ENCODE results near the gene PLA2G5.
A peak's percentile ranks its signal among the peaks of the same experiment; 100 is the strongest.

PLA2G5 gene

DNA sequence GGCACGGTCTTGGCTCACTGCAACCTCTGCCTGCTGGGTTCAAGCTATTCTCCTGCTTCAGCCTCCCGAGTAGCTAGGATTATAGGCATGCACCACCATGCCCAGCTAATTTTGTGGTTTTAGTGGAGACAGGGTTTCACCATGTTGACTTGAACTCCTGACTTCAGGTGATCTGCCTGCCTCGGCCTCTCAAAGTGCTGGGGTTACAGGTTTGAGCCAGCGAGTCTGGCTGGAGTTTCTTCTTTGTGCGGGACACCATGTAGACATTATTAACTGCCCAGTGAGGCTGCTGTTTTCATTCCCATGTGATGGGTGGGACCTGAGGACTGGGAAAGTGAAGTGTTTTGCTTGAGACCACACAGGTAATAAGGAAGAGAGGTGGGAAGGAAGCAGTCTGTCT is 23.3 kb downstream of the PLA2G5 start:
- no peak for DNase-seq

DNA sequence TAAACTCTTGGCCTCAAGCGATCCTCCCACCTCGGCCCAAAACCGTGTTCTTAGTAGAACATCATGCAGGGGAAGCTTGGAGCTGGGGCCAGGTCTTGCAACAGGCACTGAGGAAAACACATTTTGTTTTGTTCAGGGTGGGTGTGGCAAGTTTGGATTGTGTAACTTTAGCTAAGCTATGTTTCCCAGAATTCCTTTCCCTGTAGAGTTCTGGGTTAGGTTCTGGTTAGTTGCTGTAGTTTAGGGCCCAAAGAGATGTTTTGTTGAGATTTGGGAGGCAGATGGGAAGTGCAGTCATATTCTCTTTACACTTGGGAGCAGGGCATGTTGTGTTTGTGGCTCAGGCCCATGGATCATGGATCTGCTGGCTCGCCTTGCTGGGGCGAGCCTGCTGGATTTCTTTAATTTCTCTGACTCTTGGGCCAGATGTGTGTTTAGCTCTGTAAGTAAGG is 24.0 kb downstream of the PLA2G5 start:
- DNase-seq = no peak

DNA sequence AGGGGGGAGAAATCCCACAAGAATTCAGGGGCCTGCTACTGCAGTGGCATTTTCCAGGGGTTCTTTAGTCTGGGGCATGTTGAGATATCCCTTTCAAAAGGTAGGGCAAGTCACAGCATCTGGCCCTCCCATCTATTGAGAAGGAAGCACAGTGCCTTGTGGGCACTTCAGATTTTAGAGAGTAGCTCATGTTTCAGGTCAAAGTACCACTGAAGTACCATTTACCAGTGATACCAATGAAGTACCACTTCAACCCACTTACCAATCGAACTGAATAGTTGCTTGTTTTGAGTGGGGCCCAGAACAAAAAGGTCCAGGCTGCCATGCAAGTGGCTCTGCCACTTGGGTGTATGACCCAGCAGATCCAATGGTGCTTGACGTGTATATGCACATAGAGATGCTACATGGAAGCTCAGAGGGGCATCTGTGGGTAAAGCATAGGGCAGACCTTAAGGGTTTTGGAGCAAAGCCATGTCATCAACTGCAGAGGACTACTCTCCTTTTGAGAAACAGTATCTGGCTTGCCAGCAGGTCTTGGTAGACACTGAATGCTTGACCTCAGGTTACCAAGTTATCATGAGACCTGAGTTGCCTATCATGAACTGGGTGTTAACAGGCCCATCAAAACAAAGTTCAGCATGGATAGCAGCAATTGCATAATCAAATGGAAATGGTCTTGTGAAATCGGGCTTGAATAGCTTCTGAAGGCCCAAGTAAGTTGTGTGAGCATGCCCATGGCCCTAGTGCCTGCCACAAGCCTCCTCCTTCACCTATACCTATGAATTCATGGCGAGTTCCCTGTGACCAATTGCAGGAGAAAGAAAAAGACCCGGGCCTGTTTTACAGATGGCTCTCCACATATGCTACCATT is 25.8 kb downstream of the PLA2G5 start:
- no peak for DNase-seq

DNA sequence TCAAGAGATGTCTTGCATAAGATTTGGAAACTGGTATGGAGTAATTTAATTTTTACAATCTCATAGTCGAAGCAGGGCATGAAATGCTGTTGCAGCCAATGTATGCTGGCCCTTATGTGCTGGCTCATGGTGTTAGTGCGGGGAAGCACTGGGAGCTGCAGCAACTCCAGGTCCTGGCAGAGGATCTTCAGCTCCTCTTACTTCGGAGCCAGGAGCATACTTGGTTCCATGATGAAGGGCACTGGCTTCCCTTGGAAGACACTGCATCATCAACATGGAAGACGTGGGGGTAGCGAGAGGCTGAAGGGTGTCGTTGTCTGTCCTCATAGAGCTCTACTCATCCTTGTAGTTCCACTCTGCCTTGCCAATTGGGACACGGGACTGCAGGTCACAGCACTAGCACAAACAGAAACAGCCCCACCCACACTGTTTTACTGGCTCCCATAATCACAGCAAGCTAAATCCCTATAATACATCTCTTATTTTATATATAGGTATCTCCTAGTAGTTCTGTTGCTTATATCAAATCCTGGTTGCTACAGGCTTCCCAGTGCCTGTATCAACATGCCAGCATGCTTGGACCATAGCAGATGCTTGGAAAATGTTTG is 26.9 kb downstream of the PLA2G5 start:
- DNase-seq = no peak

DNA sequence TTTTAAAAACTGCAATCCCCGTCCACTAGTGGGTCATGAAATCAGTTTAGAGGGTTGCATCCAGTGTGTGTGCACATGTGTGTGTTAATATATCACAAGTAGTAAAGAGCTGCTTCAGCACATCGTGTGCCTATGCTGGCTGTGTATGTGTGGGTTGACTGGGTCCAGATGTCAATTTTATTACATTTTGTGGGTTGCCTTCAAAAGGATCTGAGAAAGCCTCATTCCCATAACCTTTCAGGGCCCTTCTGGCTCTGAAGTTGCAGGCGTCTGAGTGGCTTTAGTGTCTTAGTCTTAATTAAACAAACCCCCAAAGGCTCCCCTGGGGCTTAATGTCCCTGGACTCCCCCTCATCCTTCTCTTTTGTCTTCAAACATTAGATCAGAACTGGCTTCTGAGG is 29.5 kb downstream of the PLA2G5 start:
- DNase-seq = no peak

DNA sequence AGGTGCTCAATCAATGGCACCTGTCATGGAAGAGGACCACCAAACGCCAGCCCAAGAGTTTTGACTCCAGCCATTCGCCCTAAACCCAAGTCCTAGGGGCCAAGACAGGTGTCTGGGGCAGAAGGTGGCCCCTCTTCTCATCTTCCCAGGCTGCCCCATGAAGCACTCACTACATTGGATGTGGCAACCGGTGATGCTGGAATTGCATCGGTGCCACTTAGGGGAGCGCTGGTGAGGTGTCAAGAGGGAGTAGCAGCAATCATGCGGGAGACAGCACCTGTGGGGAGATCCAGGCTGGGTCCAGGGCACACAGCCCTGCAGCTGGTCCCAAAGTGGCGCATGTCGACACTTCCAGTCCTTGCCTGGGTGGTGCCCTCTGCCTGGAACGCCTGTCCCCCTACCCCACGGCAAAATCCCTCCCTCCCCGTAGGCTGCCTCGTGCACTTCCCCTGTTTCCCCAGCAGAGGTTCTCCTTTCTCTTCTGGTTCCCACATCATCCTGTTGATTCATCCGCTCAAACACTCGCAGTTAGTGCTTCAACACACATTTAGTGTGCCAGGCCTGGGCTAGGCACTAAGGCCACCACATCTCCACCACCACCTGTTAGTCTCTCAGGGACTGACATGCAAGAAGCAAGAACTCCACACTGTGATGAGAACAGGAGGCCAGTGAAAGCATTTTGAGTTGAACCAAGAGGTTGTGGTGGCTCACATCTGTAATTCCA is 30.8 kb downstream of the PLA2G5 start:
- peak in 1 of 2 experiments; percentile 21 for DNase-seq

DNA sequence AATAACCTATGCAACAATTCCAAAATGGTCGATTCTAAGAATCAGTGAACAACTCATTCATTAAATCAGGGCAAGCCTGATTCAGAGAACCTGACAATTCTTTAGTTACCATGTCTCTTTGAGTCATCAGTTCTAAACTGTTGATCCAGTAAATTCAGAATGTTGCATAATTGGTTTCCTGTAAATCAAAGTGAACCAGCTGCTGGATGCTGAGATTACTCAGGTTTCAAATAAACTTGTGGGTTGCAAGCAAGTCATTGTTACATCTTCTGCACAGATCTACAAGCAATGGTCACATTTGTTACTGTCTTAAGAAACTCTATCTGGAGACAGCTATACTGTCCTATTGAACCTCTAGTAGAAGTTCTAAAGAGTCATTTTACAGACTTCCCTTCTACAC is 32.9 kb downstream of the PLA2G5 start:
- no peak for DNase-seq

DNA sequence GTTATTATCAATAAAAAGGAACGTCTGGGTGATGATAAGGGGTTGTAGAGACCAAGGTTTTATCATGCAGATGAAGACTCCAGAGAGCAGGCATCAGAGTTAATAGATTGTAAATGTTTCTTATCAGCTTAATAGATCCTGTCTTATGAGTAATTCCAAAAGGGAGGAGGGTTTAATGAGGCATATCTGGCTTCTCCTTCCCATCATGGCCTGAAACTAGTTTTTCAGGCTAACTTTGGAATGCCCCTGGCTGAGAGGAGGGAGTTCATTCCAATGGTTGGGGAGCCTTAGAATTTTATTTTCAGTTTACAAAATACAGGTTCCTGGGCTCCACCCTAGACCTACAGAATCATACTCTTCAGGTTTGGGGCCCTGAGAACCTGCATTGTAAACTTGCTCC is 35.9 kb downstream of the PLA2G5 start:
- no peak for DNase-seq

DNA sequence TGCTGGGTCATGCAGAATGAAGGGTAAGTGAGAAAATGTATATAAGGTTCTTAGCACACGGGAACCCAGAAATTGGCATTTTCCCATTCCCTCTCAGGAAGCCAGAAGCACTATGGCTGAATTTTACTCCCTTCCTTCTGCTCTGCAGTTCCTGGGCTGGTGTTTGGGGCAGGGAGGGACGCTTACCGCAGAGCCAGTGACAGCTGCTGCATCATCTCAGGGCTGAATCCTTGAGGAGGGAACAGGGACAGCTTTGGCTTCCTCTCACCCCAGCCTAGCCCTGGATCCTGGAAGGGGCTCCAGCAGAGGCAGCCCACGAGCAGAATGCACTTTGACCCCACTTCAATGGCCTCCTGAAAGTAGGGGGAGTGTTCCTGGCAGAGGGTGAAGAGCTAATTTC is 37.4 kb downstream of the PLA2G5 start:
- no peak for DNase-seq

DNA sequence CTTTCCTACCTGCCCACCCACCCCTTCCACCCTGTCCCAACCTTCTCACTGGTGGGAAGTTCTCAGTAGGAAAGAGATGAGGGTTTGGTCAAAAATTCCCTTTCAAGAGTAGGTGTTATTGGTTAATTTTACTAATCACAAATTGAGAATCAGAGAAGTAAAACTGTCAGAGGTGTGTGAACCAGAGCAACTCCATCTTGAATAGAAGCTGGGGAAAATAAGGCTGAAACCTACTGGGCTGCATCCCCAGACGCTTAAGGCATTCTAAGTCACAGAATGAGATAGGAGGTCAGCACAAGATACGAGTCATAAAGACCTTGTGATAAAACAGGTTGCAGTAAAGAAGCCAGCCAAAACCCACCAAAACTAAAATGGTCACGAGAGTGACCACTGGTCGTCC is 37.8 kb downstream of the PLA2G5 start:
- DNase-seq = no peak

DNA sequence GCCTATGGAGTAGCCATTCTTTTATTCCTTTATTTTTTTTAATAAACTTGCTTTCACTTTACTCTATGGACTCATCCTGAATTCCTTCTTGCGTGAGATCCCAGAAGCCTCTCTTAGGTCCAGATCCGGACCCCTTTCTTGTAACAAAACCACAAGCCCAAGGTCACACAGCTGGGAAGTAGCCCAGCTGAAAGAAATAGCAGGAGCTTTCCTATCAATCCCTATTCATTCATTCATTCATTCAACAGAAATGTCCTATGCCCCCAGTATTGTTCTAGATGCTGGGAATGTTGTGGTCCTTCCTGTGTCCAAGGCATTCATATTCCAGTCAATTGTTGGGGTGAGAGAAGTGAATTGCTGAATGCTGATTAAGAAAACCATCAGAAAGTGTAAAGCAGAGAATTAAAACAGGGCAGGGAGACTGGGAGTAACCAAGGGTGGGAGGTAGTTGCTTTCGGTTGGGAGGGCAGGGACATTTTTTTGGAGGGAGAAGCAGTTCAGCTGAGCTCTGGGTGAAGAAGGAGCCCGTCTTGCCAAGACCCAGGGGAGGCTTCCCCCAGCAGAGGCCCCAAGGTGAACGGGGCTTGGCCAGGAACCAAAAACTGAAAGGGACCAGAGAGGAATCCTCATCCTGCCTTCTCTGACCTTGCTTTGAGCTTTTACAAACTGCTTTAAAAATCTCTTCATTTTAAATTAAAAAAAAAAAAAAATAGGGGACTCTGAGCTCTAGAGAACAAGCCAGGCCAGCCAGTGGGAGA is 38.6 kb downstream of the PLA2G5 start:
- no peak for DNase-seq

DNA sequence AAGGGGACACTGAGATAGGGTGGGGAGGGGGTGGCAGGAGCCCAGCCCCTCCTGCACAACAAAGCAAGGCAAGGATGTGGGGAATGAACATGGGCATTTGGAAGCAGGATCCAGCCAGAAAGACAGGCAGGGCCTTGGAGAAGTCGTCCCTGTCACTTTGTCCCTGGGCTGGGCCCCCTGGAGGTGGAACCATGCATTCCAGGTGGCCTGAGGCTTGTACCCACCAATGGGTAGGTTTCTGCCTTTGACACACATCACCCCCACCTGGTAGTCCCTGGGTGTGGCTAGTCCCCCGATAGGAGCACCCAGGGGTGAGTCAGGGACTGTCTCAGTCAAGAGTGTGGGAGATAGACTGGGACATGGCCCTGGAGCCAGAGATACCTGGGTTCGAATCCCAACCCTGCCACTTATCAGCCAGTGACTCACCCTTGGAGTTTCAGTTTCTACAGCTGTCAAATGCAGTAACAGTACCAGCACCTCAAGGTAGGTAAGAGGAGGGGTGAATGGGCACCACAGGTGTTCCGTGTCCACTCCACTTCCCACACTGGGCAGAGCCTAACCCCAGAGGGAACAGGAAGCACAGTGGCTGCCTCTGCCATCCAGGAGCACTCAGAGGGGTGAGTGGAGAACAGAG is 39.3 kb downstream of the PLA2G5 start:
- no peak for DNase-seq

DNA sequence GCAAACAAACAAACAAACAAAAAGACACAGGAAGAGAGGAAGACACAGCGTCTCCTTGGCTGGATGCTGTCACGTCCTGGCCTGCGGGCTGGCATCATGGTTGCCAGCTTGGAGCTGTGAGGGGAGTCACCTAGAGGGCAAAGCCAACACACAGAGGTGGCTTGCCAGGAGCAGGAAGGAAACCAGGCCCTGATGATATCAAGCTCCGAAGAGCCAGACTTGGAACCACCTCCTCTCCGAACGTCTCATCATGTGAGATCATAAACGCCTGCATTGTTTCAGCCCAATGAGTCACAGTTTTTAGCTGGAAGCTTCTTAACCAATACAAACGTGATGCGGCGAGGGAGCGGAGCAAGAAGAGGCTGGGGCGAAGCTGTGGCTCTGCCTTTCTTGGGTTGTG is 40.7 kb downstream of the PLA2G5 start:
- DNase-seq = no peak

DNA sequence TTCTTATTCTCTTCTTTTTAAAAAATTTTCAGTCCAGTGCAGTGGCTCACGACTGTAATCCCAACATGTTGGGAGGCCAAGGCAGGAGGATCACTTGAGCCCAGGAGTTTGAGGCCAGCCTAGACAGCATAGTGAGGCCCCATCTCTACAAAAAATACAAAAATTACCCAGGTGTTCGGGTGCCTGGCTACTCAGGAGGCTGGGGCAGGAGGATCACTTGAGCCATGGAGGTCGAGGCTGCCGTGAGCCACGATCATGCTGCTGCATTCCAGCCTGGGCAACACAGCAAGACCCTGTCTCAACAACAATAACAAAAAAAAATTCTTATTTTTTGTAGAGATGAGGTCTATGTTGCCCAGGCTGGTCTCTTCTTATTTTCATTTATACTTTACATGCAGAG is 41.5 kb downstream of the PLA2G5 start:
- no peak for DNase-seq

DNA sequence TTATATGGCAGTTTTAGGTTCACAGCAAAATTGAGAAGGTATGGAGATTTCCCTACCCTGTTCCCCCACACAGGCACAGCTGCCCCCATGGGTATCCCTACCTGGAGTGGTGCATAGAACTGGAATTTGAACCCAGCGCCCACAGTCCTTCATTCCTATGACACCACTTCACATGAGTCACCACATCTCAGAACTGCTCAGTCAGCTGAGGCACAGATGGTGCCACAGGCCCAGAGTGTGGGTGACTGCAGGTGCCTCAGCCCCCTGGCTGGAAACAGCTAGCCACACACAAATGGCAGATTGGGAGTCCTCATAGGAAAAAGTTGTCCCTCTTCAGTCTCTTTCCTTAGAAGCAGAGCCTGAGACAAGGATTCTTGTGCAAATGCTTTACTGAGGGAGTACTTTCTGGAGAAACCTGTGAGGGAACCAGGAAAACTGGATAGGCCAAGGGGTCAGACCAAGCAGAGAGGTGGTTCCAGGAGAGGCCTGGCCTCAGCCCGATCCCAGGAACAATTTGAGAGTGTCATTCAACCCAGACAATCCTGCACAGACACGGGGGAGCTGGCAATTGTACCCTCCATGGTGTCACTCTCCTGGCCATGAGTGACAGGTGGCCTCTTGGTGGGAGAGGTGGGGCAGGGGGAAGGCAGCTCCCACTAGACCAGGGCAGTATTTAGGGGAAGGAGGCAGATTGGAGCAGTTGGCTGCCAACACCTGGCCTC is 42.4 kb downstream of the PLA2G5 start:
- no peak for DNase-seq

DNA sequence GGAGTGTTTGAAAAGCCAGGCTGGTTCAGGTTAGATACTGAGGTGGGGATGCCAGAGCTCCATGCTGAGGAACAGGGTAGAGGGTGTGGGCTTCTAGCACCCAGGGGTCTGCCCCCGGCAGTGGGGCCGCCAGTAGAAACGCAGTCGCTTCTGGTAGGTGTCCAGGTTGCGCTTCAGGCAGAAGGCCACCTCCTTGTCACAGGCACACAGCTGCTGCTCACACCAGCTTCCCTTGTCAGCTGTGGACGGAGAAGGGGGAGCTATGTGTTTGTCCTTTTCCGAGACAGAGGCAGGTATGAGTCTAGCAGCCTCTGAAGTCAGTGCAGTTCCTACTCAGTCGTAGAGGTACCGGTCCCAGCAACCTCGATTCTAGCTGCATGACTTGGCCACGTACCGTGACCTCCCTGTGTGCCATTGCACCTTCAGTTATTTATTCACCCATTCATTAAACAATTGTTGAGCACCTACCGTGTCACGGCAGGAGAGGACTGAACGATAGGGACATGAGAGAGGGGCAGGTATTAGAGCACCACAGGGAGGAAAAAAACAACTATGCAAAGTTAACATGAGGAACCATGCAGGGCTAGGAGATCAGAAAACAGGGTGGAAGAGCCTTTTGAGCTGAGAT is 44.1 kb downstream of the PLA2G5 start:
- DNase-seq = no peak

DNA sequence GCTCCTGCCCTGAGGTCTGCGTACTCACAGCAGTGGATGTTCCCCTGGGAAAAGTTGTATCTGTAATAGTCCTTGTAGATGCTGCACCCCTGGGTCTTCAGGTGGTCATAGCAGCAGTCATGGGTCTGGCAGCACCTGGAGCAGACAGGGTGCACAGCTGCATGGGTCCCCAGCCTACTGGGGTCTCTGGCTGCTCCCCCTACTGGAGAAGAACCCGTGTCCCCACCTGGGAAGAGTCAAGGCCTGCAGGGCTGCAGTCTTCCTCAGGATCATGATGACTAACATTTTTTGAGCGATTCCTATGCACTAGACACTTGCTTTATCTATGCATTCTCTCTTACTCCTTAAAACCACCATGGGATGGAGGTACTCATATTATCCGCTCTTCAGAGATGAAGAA is 45.5 kb downstream of the PLA2G5 start:
- no peak for DNase-seq

DNA sequence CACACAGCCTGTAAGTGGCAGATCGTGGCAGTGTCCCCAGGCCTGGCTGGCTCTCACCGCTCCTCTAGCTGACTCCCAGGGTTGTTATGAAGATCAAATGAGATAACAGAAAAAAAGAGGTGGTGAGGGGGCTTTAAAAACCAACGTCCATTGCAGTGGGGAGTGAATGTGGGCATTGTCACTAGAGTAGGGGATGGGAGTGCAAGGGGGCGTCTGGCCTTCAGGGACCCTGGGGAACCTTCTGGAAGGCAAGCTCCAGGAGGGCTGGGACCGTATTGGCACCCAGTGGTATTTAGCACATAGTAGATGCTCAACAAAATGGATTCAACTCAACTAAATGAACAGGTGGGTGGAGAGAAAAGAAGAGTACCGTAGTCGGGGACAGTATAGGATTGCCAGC is 45.9 kb downstream of the PLA2G5 start:
- DNase-seq = no peak

DNA sequence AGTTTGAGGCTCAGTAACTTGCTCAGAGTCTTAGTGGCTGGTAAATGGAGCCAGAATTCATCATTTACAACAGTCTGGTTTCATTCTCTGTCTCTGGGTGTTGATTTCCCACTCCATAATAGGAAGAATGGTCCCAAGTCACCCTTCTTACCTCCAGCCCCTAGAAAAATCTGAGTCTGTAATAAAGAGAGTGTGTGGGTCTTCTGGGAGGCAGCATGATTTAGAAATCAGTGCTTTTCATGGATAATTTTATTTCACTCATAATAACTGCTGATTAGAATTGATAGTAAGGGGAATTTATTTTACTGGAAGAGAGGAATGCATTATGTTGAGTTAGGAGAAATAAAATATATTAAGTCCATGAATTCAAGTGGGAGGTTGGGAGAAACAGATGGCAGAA is 47.2 kb downstream of the PLA2G5 start:
- no peak for DNase-seq

DNA sequence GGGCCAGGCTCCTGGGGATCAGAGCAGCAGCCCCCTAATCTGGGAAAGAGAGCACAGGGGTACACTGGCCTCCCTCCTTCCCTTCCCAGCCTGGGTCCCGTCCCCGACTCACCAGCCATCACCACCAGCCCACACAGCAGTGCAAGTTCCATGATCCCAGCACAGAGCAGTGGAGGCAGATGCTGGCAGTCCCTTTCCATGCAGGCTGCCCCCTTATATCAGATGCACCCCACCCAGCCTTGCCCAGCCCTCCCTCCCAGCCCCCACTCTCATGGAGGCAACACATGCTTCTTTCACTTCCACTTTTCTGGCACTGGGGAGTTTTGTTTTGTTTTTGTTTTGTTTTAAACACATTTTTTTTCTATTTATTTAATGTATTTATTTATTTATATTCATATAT is 49.4 kb downstream of the PLA2G5 start, which contains the start of gene PLA2G2D:
Gene PLA2G2D (minus strand): TSS at position 190 of the 400 bp plus-strand sequence. CDS start 38 bp downstream, at position 152.
- DNase-seq = no peak

DNA sequence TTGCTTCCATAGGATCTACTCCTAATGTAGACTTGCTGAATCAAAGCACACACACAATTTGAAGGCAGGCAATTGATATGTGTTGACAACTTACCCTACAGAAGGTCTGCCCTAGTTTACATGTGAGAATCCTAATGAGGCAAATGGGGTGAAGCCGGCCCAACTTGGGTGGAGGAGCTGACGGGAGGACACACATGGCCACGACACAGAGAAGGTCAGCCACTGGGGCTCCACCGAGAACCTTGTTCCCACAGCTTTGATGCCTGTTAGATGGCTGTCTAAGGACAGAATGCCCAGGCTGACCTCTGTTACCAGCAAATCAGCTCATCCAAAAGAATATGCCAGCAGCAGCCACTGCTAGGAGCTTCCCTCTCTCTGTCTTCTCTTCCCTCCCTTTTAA is 50.8 kb downstream of the PLA2G5 start:
- no peak for DNase-seq
